Esophagus squamous epithelium (tissue), 4 donors: ENCODE results near the gene IKZF5.

Experiments
- POLR2A ChIP-seq, 4 donors: fragments of 450-650 bp; IDR thresholded peaks; one replicate each; pipeline ENCODE4 v1.6.1; 2017; ENCODE audit warnings: antibody characterized with exemption in 4 of 4, mild to moderate bottlenecking in 4 of 4, moderate library complexity in 3 of 4
- TF ChIP-seq, protein P1 (sequence below), 6 experiments: fragments of 450-650 bp in 4 of 6; fragments of 200-600 bp in 2 of 6; sonication (generic) in 2 of 6; IDR thresholded peaks; one replicate each; pipeline ENCODE4 v1.5.1; 2016 to 2019; ENCODE audit warnings: antibody characterized with exemption in 6 of 6, mild to moderate bottlenecking in 4 of 6, moderate library complexity in 4 of 6

DNA sequence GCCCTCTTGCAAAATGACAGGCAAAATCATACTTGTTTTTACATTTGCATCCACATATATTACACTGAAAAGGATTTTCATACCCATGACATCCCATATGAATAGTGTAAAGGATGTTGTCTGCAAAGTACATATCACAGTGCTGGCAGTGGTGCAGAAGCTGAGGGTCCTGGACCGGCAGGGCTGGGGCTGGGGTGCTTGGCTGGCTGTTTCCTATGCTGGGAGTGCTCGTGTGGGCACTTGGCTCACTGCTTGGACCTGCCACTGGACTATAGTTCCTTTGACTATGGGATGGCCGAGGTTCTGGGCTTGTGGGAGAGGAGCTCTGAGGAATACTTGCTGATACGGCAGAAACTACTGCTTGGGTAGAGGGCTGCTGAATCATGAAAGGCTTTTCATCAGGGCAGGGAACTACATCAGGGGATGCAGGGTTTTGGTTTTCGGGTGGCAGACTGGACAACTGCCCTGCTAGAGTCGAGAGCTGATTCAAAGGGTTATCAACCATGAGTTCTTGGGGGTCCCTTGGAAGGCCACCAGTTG is 14.7 kb downstream of the IKZF5 start:
- TF ChIP-seq, protein P1, sequence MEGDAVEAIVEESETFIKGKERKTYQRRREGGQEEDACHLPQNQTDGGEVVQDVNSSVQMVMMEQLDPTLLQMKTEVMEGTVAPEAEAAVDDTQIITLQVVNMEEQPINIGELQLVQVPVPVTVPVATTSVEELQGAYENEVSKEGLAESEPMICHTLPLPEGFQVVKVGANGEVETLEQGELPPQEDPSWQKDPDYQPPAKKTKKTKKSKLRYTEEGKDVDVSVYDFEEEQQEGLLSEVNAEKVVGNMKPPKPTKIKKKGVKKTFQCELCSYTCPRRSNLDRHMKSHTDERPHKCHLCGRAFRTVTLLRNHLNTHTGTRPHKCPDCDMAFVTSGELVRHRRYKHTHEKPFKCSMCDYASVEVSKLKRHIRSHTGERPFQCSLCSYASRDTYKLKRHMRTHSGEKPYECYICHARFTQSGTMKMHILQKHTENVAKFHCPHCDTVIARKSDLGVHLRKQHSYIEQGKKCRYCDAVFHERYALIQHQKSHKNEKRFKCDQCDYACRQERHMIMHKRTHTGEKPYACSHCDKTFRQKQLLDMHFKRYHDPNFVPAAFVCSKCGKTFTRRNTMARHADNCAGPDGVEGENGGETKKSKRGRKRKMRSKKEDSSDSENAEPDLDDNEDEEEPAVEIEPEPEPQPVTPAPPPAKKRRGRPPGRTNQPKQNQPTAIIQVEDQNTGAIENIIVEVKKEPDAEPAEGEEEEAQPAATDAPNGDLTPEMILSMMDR (IDR thresholded peaks at IDR 0.05): no peak
- TF ChIP-seq POLR2A (IDR thresholded peaks at IDR 0.05): no peak
